ENCODE data around the gene CTU1.
A peak's percentile ranks its signal among the peaks of the same experiment; 100 is the strongest.
"Not testable (repeated sequence)": the region's sequence is repeated elsewhere in the genome, so short reads cannot be mapped to it uniquely, and the experiment has no call there.

The CTU1 gene

GRCh38 chr19:51108066-51108804 is at the start of gene CTU1:
CTU1 (minus strand) TSS chr19:51108409; CDS start chr19:51104569, 3,840 bp downstream.
- DNase-seq = peak; percentile 98

DNA sequence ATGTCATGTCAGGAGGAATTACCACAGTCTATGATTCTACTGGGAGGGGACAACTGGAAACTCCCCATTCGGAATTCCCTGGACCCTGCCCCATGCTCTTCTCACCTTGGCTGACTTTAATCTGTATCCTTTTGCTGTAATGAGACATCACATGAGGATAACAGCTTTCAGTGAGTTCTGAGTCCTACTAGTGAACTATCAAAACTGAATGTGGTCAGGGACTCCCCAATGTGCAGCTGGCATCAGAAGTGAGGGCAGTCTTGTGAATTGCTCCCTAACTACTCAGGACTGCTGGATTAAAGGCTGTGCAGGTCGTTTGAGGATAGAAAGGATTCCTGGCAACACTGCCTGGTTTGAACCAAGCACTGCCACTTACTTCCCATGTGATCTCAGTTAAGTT is 49.1 kb upstream of the CTU1 start:
- no peak for DNase-seq

DNA sequence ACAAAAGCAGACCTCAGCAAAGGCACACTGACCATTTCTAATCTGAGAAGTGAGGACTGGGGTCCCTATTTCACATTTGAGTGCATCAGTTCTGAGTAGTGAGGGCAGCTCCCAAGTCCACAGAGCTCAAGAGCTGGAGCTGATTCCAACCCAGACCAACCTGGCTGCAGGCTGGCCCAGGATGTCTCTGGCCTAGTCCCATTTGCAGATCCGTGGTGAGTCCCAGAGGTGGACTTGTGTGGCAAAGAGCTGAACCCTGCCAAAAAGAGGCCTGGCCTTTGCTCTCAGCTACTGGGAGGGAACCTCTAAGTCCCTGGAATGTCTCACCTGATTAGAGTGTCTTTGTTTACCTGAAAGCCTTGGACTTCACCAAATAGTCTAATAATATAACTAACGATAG is 48.5 kb upstream of the CTU1 start:
- no peak for DNase-seq

DNA sequence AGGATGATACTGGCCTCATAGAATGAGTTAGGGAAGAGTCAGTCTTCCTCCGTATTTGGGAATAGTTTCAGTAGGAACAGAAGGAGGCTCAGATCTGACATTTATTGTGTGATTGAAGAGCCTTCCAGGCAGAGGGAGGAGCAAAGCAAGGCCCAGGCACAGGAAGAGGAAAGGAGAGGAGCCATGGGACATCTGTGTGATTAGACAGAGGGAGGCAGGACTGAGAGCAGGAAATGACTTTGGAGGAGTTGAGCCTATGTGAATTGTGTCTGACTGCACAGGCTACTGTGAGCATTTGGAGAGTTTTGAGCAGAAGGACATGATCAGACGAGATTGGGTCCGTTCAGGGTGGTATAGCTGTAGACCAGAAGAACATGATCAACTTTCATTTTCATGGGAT is 42.4 kb upstream of the CTU1 start:
- DNase-seq = no peak

DNA sequence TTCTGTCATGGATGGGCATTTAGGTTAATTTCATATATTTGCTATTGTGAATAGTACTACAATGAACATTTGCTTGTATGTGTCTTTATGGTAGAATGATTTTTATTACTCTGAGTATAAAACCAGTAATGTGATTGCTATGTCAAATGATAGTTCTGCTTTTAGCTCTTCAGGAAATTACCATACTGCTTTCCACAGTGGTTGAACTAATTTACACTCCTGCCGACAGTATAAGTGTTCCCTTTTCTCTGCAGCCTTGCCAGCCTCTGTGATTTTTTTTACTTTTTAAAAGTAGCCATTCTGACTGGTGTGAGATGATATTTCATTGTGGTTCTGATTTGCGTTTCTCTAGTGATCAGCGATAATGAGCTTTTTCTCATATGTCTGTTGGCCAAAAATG is 40.4 kb upstream of the CTU1 start:
- no peak for DNase-seq

GRCh38 chr19:51147663-51148062 is 39.5 kb upstream of the CTU1 start:
- DNase-seq = no peak

DNA sequence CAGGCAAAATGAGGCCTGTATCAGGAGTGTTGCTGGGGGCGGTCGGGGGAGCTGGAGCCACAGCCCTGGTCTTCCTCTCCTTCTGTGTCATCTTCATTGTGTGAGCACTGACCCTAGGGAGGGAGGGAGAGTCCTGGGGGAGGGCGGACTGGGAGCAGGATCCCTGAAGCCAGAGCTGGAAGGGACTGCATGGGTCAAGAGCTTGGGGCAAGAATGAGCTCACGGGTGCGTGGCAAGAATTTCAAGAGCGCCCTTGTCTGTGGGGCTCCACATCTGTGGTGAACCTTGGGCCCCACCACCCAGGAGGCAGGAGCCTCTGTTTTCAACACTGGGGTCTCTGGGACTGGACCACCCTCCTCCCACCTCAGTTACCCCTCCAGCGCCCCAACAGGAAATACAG is 38.5 kb upstream of the CTU1 start:
- no peak for DNase-seq

GRCh38 chr19:51145916-51146493 is 37.8 kb upstream of the CTU1 start:
- no peak for DNase-seq

DNA sequence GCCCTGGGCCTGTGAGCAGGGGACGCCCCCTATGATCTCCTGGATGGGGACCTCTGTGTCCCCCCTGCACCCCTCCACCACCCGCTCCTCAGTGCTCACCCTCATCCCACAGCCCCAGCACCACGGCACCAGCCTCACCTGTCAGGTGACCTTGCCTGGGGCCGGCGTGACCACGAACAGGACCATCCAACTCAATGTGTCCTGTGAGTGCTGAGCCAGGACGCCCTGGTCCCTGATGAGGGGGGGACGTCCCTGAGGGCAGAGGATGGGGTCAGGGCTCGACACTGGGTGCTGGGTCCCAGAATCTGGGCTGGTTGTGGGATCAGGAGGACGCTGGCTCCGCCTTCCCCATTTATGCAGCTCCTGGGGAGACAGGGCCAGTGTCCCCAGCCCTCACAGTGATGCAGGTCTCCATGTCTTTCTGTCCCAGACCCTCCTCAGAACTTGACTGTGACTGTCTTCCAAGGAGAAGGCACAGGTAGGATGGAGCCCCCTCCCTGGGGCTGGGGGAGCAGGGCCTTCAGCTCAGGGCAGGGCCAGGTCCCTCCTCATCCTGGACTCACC is 36.4 kb upstream of the CTU1 start:
- no peak for DNase-seq

DNA sequence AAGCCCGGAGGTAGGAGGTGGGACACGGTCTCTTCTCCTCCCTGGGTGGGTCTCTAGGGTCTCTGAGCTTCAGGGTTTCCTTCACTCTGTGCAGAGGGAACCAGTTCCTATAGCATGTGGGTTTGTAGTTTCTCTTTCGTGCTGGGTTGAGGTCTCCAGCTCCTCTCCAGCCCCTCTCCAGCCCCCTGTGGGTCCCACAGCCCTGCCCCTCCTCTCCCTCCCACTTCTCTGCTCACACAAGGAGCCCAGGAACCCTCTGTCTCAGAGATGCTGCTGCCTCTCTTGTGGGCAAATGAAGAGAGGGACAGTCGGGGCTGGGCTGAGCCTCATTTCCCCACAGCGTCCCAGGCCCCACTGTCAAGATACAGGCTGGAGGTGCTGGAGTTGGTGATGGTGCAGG is 35.3 kb upstream of the CTU1 start:
- no peak for DNase-seq

- not testable (repeated sequence) for DNase-seq
Measured at GRCh38 chr19:51142809-51143475, 34.7 kb upstream of the CTU1 start.

DNA sequence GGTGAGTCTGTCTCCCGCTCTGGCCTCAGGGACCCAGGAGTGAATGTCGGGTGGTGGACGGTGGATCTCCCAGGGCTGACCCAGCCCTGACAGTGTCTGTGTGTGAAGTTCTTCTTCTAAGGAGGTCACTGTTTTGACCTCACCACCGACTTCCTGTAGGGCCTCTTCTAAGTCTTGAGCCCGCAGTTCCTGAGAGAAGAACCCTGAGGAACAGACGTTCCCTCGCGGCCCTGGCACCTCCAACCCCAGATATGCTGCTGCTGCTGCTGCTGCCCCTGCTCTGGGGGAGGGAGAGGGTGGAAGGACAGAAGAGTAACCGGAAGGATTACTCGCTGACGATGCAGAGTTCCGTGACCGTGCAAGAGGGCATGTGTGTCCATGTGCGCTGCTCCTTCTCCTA is 33.9 kb upstream of the CTU1 start, which contains the start of gene SIGLEC7:
TSS of gene SIGLEC7 (plus strand) at position 183 of the 400 bp plus-strand sequence. CDS start at position 252, 69 bp downstream.
- no peak for DNase-seq

DNA sequence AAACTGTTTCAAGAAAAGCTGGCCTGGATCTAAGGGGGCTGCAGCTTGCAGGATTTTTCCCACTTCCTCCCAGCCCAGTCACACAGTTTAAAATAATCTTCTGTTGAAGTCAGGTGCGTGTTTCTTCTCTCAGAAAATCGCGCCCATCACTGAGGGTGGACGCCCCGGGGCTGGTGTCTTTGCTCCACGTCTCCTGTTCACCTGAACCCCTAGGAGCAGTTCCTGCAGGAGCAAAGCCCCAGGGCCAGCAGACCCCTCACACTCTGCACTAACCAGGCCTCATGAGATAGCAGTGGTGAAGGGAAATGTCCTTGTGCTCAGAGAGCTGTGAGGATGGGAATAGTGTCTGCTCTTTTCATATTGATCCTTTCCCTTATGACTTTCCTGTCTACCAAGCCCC is 33.0 kb upstream of the CTU1 start:
- no peak for DNase-seq

- no peak for DNase-seq
Measured at GRCh38 chr19:51140441-51140840, 32.2 kb upstream of the CTU1 start.

- DNase-seq = no peak
Measured at GRCh38 chr19:51139299-51140014, 31.2 kb upstream of the CTU1 start.

DNA sequence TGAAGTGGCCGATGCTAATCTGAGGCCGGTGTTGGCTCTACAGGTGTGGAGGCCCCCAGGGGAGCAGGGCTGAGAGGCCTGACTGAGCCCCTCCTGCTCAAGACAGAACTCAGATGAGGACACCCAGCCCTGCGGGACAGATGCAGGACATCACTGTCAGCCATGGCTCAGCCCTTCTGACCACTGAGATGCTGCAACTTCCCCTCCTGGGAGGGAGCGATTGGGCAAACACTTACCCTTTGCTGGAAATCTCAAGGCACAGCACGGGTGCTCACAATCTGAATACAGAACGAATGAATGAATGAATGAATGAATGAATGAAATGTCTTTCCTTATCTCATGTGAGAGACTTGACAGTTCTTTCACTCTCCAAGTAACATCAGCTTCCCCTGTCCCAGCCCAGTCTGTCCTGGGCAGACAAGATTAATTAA is 30.4 kb upstream of the CTU1 start:
- DNase-seq = no peak

GRCh38 chr19:51137792-51138425 is 29.7 kb upstream of the CTU1 start:
- DNase-seq = no peak

DNA sequence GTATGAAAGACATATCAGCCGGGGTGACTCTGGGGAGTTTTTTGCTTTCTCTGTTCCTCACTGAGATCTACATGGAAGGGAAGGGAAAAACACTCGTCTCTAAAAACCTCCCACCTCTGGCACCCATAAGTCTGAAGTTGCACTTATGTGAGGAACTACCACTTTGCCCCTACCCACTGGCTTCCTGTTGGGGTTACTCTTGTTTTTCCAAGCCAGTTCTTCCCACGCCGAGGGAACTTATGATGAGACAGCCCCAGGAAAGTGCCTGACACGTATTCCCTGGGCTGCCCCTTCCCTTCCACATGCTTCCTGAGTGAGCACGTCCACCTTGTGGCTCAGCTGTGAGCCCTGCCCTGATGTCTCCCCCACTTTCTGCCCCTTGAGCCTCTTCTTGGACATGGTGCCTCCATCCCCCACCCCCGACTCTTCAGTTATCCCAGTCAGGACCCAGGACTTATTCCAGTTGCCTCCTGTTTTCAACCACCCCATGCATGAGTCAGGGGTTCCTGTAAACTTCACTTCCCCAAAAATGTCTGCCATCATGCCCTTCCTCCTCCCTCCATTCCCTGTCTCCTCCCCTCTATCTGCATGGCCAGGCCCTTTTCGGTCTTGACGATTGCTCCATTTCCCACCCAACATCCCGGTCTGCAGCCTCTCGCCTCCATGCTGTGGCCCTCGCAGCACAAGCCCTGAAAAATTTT is 28.8 kb upstream of the CTU1 start:
- DNase-seq = no peak

GRCh38 chr19:51135986-51136762 is 28.0 kb upstream of the CTU1 start:
- no peak for DNase-seq

DNA sequence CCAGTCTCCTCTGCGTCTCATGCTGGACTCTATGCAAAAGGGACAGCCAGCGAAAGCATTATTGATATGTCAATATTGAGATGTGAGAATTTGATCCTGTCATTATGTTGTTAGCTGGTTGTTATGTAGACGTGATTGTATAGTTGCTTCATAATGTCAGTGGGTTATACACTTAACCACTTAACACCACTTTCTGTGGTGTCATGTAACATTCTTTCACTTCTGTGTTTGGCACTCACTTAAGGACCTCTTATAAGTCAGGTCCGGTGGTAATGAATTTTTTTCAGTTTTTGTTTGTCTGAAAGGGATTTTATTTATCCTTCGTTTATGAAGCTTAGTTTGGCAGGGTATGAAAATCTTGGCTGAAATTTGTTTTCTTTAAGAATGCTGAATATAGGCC is 26.8 kb upstream of the CTU1 start:
- no peak for DNase-seq
